Stomach (tissue), 4 donors: ENCODE measurements around the gene SOX5.

ENCODE experiments used
- EP300 ChIP-seq: sonication (generic); formaldehyde crosslinking; IDR thresholded peaks from one replicate; pipeline ENCODE4 v1.6.1; 2017; ENCODE audit warnings: antibody characterized with exemption
- POLR2A ChIP-seq, 4 donors: fragments of 450-650 bp; IDR thresholded peaks; one replicate each; pipeline ENCODE4 v1.6.1; 2016; ENCODE audit warnings: antibody characterized with exemption in 4 of 4, control low read depth in 2 of 4, mild to moderate bottlenecking in 1 of 4, moderate library complexity in 1 of 4
- TF ChIP-seq, protein P1 (sequence below), 7 experiments: fragments of 450-650 bp in 4 of 7; fragments of 200-600 bp in 3 of 7; sonication (generic) in 3 of 7; IDR thresholded peaks; one replicate each; pipeline ENCODE4 v1.5.1; 2016 to 2019; ENCODE audit warnings: antibody characterized with exemption in 7 of 7, control low read depth in 2 of 7, mild to moderate bottlenecking in 1 of 7

DNA sequence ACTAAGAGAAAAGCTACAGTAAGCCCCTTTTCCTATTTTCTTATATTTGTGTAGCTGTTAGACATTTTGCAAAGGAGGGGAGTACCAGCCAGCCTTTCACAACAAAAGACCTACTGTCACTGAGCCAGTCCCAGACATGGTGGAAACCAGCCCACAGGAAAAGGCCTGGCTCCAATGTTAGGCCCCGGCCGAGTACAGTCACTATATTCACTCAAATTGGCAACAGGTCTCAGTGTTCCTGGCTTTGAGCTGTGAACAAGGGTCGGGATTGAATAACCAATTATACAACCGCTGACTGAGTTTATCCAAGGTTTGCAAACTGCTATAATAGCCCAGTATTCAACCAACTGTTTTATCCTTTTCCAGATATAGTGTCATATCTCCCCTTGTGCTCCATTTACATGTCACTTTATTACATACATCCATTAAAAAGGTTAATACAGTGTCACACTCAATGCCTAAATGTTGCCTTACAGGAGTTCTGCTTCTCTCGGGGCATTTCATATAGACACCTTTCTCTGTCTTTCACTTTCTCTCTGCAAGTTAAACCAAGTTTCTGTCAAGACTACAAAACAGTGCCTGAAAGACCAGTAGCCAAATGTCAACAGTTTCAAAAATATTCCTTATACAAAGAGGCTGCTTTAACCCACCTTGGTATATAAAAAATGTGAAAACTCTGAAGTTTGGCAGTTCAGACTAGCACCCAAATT, 178.1 kb downstream of the SOX5 start:
- TF ChIP-seq, protein P1, sequence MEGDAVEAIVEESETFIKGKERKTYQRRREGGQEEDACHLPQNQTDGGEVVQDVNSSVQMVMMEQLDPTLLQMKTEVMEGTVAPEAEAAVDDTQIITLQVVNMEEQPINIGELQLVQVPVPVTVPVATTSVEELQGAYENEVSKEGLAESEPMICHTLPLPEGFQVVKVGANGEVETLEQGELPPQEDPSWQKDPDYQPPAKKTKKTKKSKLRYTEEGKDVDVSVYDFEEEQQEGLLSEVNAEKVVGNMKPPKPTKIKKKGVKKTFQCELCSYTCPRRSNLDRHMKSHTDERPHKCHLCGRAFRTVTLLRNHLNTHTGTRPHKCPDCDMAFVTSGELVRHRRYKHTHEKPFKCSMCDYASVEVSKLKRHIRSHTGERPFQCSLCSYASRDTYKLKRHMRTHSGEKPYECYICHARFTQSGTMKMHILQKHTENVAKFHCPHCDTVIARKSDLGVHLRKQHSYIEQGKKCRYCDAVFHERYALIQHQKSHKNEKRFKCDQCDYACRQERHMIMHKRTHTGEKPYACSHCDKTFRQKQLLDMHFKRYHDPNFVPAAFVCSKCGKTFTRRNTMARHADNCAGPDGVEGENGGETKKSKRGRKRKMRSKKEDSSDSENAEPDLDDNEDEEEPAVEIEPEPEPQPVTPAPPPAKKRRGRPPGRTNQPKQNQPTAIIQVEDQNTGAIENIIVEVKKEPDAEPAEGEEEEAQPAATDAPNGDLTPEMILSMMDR (IDR thresholded peaks at IDR 0.05), result no peak
- TF ChIP-seq EP300 (no peak), POLR2A (IDR thresholded peaks at IDR 0.05) (no peak)
